HG03442 (cell line): ENCODE measurements around the gene C18orf54.
"Not testable (repeated sequence)": the region's sequence is repeated elsewhere in the genome, so short reads cannot be mapped to it uniquely, and the experiment has no call there.

ENCODE experiments used
- ATAC-seq: cut with Tn5 transposase; IDR thresholded peaks from one replicate; pipeline ENCODE4 v1.9.1; 2021; ENCODE audit warnings: mild to moderate bottlenecking, moderate library complexity; ENCODE audit not compliant: unreplicated experiment

The C18orf54 gene

GRCh38 chr18:54386800-54387495, 29.2 kb downstream of the C18orf54 start:
- ATAC-seq = not testable (repeated sequence)

GRCh38 chr18:54387631-54388030, 29.9 kb downstream of the C18orf54 start:
- no peak for ATAC-seq

GRCh38 chr18:54388203-54389142, 30.8 kb downstream of the C18orf54 start:
- peak; percentile 95 for ATAC-seq

- ATAC-seq = no peak
Observed at GRCh38 chr18:54389143-54389505, 31.4 kb downstream of the C18orf54 start.

- no peak for ATAC-seq
Observed at GRCh38 chr18:54390838-54391237, 33.1 kb downstream of the C18orf54 start.

DNA sequence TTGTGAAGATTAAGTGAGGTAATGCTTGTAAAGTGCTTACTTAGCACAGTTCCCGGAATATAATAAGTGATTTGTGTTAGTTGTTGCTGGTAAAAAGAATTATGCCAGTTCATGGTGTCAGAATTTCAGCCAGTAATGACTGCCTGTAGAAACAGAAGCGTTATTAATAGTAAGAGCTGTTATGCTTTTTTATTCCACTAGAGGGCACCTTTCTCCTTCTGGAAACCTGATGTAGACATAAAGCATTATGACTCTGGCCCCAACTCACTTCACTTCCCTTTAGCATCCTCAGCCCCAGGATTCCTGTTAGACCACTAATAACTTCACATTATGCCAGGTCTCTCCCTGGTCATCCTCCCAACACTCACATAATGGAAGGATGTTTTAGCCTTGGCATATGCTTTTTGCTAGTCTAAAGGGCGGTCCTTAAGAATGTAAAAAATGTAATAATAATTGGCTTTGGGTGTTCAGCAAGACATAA, 34.9 kb downstream of the C18orf54 start:
- peak; percentile 49 for ATAC-seq

DNA sequence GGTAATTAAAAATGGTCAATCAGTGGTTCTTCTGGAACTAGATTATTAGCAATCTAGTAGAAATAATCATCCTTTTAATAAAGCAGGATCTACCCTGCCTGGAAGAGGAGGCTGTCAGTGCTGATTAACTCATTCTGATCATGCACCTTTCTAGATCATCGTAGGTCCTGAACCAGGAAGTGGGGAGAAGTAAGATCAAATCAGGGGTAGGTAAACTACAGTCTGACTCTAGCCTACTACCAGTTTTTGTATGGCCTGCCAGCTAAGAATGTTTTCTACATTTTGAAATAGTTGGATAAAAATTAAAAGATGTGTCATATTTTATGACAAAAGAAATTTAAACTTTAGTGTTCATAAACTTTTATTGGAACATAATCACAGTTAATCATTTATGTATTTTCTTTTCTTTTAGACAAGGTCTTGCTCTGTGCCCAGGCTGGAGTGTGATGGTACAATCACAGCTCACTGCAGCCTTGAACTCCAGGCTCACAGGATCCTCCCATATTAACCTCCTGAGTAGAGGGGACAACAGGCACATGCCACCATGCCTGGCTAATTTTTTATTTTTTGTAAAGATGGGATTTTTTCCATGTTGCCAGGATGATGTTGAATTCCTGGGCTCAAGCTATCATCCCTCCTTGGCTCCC, 36.1 kb downstream of the C18orf54 start:
- no peak for ATAC-seq

DNA sequence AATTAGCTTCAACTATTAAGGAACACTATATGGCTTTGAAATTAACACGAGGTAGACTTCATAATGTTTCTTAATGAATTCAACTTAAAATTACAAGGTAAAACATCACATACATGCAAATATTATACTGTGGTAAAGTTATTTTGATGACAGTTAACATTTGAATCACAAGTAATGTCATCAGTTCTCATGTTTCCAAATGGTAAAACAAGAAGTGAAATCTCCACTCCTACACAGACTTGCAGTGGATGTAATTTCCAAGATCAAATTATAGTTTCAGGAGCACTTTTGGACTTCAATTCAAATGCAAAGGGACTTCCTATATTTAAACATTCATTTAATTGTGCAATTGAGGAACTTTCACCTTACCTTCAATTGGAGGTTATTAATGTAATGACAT, 39.1 kb downstream of the C18orf54 start:
- no peak for ATAC-seq

DNA sequence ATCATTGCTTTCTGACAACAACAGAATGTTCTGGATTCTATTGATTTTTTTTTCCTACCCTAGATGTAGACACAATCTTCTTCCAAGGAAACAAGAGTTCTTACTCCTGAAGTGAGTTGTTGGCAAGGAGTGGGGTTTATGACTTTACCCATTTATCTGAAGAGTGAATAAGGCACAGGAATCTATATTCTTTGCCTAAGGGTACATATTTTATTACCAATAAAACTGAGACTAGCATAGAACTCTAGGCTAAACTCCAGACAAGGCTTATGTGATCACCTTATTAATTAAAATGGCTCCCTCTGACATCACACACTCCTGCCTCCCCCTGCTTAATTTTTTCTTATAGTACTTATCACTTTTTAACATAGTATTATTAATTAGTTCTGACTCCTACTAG, 47.6 kb downstream of the C18orf54 start:
- no peak for ATAC-seq

GRCh38 chr18:54411781-54412180, 54.1 kb downstream of the C18orf54 start:
- ATAC-seq = no peak

- no peak for ATAC-seq
Observed at GRCh38 chr18:54415086-54415485, 57.4 kb downstream of the C18orf54 start.

DNA sequence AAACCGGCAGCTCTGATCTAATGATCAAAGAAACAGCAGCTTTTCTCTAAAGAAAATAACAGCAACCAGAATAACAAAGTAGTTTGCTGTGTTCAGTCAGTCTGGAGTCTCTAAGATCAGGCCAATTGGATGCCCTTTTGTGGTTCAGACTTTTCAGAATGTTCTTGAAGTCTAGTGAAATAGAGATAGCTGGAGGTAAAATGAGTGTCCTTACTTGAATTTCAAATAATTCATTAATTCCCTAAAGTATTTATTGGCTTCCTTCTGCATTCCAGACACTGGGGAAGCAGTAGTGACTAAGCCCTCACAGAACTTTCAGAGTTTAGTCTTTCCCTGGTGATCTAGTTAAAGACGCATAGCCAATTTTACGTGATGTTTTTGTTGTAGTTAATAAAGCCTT, 58.7 kb downstream of the C18orf54 start:
- no peak for ATAC-seq

- no peak for ATAC-seq
Observed at GRCh38 chr18:54423831-54424230, 66.1 kb downstream of the C18orf54 start.

GRCh38 chr18:54426085-54426665, 68.5 kb downstream of the C18orf54 start:
- no peak for ATAC-seq
